ENCODE measurements around the gene GMNN. TPM values are rescaled to one million over a fixed set of nuclear protein-coding genes. Genes with fewer than 3 reads are reported as not detected.

The GMNN gene
- total RNA-seq, 1 experiment from 2014 or later: 53.1 TPM

GRCh38 chr6:24829657-24830056, 54.9 kb downstream of the GMNN start:
- Histone ChIP-seq H3K9me3 (ENCODE audit: control insufficient read depth, insufficient read depth, low read depth, low read length) (no peaks in the 10 kb centered on the region), H3K4me3 (ENCODE audit: low read depth in 2 of 2, low read length in 2 of 2) (no peak overlapping the region), H3K27ac (ENCODE audit: low read length) (no peak overlapping the region), H3K27me3 (ENCODE audit: control insufficient read depth, insufficient read depth, low read length) (peaks cover 2% of the 10 kb centered on the region; the same call in 1 of the 2 replicates), H3K4me1 (ENCODE audit: control insufficient read depth, insufficient read depth, low read length) (no peaks in the 10 kb centered on the region), H3K36me3 (ENCODE audit: control insufficient read depth, insufficient read depth, low read length) (no peaks in the 10 kb centered on the region)
- ATAC-seq: no peak
- in situ Hi-C loops (cut with HindIII; ENCODE audit: low pct_unique_long_range_greater_than_20kb, low sequenced_read_pairs): no loop called here
- CTCF ChIA-PET: no interaction called here
- BruUV-seq (replicated peaks): no TSS peak
- intact Hi-C loops (cut with micrococcal nuclease; ENCODE audit: unreplicated experiment): no loop called here
- DNase-seq (ENCODE audit: low read depth, low spot score): no peak
- POLR2A ChIA-PET: no interaction called here
- no peak for TF ChIP-seq SIN3A (IDR thresholded peaks at IDR 0.05; ENCODE audit: borderline replicate concordance, insufficient read depth, low read depth, low read length)

GRCh38 chr6:24831771-24832716, 57.3 kb downstream of the GMNN start:
- intact Hi-C loops (cut with micrococcal nuclease; ENCODE audit: unreplicated experiment): no loop called here
- ChIA-PET POLR2A (no interaction called here), CTCF (no interaction called here)
- no peak overlapping the region for H3K27ac ChIP-seq (ENCODE audit: low read length)
- no peak overlapping the region for H3K4me3 ChIP-seq (ENCODE audit: low read depth in 2 of 2, low read length in 2 of 2)
- no TSS peak for BruUV-seq (replicated peaks)
- no peak for DNase-seq (ENCODE audit: low read depth, low spot score)
- no peaks in the 10 kb centered on the region for H3K36me3 ChIP-seq (ENCODE audit: control insufficient read depth, insufficient read depth, low read length)
- in situ Hi-C loops (cut with HindIII; ENCODE audit: low pct_unique_long_range_greater_than_20kb, low sequenced_read_pairs): no loop called here
- ATAC-seq: no peak
- H3K27me3 ChIP-seq (ENCODE audit: control insufficient read depth, insufficient read depth, low read length): peaks cover 2% of the 10 kb centered on the region; the same call in 1 of the 2 replicates
- no peaks in the 10 kb centered on the region for H3K4me1 ChIP-seq (ENCODE audit: control insufficient read depth, insufficient read depth, low read length)
- H3K9me3 ChIP-seq (ENCODE audit: control insufficient read depth, insufficient read depth, low read depth, low read length): no peaks in the 10 kb centered on the region
- no peak for TF ChIP-seq SIN3A (IDR thresholded peaks at IDR 0.05; ENCODE audit: borderline replicate concordance, insufficient read depth, low read depth, low read length)
- no peak for TF ChIP-seq TCF7L2 (IDR thresholded peaks at IDR 0.05; ENCODE audit: low read depth, low read length)
- no peak for TF ChIP-seq POLR2AphosphoS5 (IDR thresholded peaks at IDR 0.05; ENCODE audit: low read depth, low read length)
- TF ChIP-seq CTCF (IDR thresholded peaks at IDR 0.05): no peak
- TF ChIP-seq REST (IDR thresholded peaks at IDR 0.05; ENCODE audit: insufficient read depth in 1 of 2, low read depth in 2 of 2, low read length in 1 of 2): no peak

- in situ Hi-C loops (cut with HindIII; ENCODE audit: low pct_unique_long_range_greater_than_20kb, low sequenced_read_pairs) (no loop called here), intact Hi-C loops (cut with micrococcal nuclease; ENCODE audit: unreplicated experiment) (no loop called here)
- no TSS peak for BruUV-seq (replicated peaks)
- no peak for TF ChIP-seq TCF7L2 (IDR thresholded peaks at IDR 0.05; ENCODE audit: low read depth, low read length)
- no peak for TF ChIP-seq CTCF (IDR thresholded peaks at IDR 0.05)
- no peak for TF ChIP-seq SIN3A (IDR thresholded peaks at IDR 0.05; ENCODE audit: borderline replicate concordance, insufficient read depth, low read depth, low read length)
- no peak for TF ChIP-seq REST (IDR thresholded peaks at IDR 0.05; ENCODE audit: insufficient read depth in 1 of 2, low read depth in 2 of 2, low read length in 1 of 2)
- TF ChIP-seq POLR2AphosphoS5 (IDR thresholded peaks at IDR 0.05; ENCODE audit: low read depth, low read length): no peak
- ATAC-seq (no peak), DNase-seq (ENCODE audit: low read depth, low spot score) (no peak)
- no peak overlapping the region for H3K4me3 ChIP-seq (ENCODE audit: low read depth in 2 of 2, low read length in 2 of 2)
- H3K27me3 ChIP-seq (ENCODE audit: control insufficient read depth, insufficient read depth, low read length): peaks cover 2% of the 10 kb centered on the region; the same call in 1 of the 2 replicates
- no peaks in the 10 kb centered on the region for H3K4me1 ChIP-seq (ENCODE audit: control insufficient read depth, insufficient read depth, low read length)
- ChIA-PET CTCF (no interaction called here), POLR2A (no interaction called here)
- H3K27ac ChIP-seq (ENCODE audit: low read length): no peak overlapping the region
- no peaks in the 10 kb centered on the region for H3K9me3 ChIP-seq (ENCODE audit: control insufficient read depth, insufficient read depth, low read depth, low read length)
- H3K36me3 ChIP-seq (ENCODE audit: control insufficient read depth, insufficient read depth, low read length): no peaks in the 10 kb centered on the region
These were observed 58.1 kb downstream of the GMNN start for GRCh38 chr6:24832794-24833193.

All from Panc1 (cell line).